ENCODE measurements around the gene HIPK1.

The HIPK1 gene

DNA sequence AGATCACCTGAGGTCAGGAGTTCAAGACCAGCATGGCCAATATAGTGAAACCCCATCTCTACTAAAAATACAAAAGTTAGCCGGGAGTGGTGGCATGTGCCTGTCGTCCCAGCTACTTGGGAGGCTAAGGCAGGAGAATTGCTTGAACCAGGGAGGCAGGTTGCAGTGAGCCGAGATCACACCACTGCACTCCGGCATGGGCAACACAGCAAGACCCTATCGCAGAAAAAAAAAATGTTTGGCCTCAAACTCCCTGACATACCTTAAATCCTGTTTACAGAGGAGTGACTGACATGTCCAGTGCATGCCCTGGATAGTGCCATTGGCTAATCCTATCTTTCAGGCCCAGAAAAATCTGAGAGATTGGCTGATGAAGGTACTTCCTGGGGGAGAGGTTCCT lies 12.2 kb upstream of the HIPK1 start:
- H3K4me1 ChIP-seq: peaks cover 0 to 16% (median 11%) of the 10 kb centered on the region in 4 donors

DNA sequence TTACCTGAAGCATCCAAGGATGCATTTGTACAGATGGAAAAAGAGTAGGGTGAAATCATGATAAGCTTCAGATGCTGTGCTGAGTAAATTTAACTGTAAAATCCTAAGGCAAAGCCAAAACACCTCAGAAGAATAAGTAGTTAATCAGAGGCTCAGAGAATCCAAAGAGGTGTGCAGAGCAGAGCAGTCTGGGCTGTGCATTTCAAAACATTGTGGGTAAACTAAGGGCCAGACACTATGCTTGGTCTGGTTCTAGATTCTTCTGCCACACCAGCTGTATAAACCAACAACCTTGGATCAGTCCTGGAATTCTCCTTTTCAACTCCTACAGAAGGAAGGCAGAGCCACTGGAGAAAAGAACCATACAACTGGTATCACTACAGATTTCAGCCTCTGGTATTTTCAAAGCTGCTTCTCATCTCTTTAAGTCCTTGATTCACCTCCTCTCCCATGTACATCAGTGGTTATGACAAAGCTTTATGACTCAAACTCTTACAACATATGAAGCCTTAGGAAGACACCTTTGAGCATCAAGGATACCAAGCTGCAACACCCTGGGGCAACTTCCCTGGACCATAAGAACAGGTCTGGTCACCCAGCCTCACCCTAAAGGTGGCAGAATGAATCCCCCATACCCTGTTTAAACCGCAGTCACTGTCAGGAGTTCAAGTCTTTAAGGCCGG lies 11.6 kb upstream of the HIPK1 start:
- Histone ChIP-seq H3K9me3 (no peaks in the 10 kb centered on the region), H3K4me1 (peaks cover 0 to 10% (median 9%) of the 10 kb centered on the region in 4 donors), H3K27me3 (no peaks in the 10 kb centered on the region), H3K27ac (no peak overlapping the region), H3K36me3 (no peaks in the 10 kb centered on the region), H3K4me3 (no peak overlapping the region)
- DNase-seq: no peak
- intact Hi-C loops (cut with DNase I; ENCODE audit: low total_unique reads): no loop called here
- TF ChIP-seq, protein P1, sequence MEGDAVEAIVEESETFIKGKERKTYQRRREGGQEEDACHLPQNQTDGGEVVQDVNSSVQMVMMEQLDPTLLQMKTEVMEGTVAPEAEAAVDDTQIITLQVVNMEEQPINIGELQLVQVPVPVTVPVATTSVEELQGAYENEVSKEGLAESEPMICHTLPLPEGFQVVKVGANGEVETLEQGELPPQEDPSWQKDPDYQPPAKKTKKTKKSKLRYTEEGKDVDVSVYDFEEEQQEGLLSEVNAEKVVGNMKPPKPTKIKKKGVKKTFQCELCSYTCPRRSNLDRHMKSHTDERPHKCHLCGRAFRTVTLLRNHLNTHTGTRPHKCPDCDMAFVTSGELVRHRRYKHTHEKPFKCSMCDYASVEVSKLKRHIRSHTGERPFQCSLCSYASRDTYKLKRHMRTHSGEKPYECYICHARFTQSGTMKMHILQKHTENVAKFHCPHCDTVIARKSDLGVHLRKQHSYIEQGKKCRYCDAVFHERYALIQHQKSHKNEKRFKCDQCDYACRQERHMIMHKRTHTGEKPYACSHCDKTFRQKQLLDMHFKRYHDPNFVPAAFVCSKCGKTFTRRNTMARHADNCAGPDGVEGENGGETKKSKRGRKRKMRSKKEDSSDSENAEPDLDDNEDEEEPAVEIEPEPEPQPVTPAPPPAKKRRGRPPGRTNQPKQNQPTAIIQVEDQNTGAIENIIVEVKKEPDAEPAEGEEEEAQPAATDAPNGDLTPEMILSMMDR (IDR thresholded peaks at IDR 0.05): no peak

More for the DNA sequence above, 12.2 kb upstream of the HIPK1 start:
- Histone ChIP-seq H3K36me3 (peaks cover 0 to 3% (median 1%) of the 10 kb centered on the region in 3 donors), H3K4me3 (no peak overlapping the region), H3K27me3 (no peaks in the 10 kb centered on the region), H3K27ac (no peak overlapping the region), H3K9me3 (no peaks in the 10 kb centered on the region)
- intact Hi-C loops (cut with DNase I; ENCODE audit: low total_unique reads): no loop called here
- no peak for DNase-seq
- TF ChIP-seq, protein P1 (IDR thresholded peaks at IDR 0.05): no peak

DNA sequence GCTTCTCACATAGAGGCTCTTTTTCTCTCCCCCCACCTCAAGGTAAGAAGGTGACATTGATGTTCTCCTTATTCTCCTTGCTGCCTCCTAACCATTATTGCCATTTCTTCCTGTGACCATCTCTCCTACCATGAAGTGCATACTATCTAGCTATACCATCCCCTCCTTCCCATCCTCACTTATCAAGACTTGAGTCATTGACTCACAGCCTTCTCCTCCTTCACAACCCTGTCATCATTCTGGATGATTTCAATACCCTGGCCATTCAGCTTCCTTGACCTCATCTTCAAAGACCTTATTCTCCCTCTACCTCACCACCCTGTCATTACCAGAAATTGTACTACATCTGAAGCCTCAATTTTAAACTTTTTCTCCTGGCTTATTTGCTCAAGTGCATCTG lies 10.9 kb upstream of the HIPK1 start:
- no peak for DNase-seq
- Histone ChIP-seq H3K36me3 (no peaks in the 10 kb centered on the region), H3K9me3 (no peaks in the 10 kb centered on the region), H3K4me1 (peaks cover 0 to 3% (median 2%) of the 10 kb centered on the region in 4 donors), H3K27ac (no peak overlapping the region), H3K27me3 (no peaks in the 10 kb centered on the region), H3K4me3 (no peak overlapping the region)
- TF ChIP-seq, protein P1 (IDR thresholded peaks at IDR 0.05): no peak
- intact Hi-C loops (cut with DNase I; ENCODE audit: low total_unique reads): no loop called here

DNA sequence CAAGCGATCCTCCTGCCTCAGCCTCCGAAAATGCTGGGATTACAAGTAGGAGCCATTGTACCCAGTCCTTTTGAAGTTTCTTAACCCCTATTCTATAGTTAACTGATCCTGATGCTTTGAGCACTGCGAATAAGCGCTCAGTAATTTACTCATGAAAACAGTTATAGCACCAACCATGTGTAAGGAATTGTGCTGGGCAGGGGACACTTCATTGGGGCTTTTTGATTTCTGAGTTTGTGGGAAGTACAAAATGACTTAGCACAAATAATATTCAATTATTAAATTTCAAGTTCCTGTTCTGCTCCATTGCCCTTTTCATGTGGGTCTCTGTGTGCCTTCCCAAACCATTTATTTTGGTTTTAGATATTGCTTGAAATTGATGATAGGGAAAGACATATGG lies 6.2 kb upstream of the HIPK1 start:
- Histone ChIP-seq H3K4me1 (peaks cover 0 to 8% (median 2%) of the 10 kb centered on the region in 4 donors), H3K27ac (no peak overlapping the region), H3K27me3 (no peaks in the 10 kb centered on the region), H3K36me3 (no peaks in the 10 kb centered on the region), H3K9me3 (no peaks in the 10 kb centered on the region), H3K4me3 (no peak overlapping the region)
- TF ChIP-seq, protein P1 (IDR thresholded peaks at IDR 0.05): no peak
- intact Hi-C loops (cut with DNase I; ENCODE audit: low total_unique reads): no loop called here
- no peak for DNase-seq

DNA sequence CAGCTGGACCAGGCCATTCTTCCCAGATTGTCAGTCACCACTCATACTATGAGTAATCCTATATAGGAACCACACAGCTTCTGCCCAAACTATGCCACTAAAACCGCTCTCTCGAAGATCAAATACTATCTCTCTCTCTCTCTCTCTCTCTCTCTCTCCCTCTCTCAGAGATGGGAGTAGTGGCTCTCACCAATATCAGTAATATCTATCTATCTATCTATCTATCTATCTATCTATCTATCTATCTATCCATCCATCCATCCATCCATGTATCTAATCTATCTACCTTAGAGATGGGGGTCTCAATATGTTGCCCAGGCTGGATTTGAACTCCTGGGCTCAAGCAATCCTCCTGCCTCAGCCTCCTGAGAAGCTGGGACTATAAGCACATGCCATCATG lies 4.7 kb upstream of the HIPK1 start:
- H3K27me3 ChIP-seq: no peaks in the 10 kb centered on the region
- no peaks in the 10 kb centered on the region for H3K36me3 ChIP-seq
- H3K4me3 ChIP-seq: no peak overlapping the region
- TF ChIP-seq, protein P1 (IDR thresholded peaks at IDR 0.05): no peak
- no peak for DNase-seq
- peaks cover 0 to 13% (median 4%) of the 10 kb centered on the region in 4 donors for H3K4me1 ChIP-seq
- no peak overlapping the region for H3K27ac ChIP-seq
- no peaks in the 10 kb centered on the region for H3K9me3 ChIP-seq
- intact Hi-C loops (cut with DNase I; ENCODE audit: low total_unique reads): no loop called here
